Stimulated activated CD4-positive, alpha-beta T cell treated with anti-CD3 and anti-CD28 coated beads, Interleukin-12 subunit alpha, Interleukin-12 subunit beta, amount 100 ng/mL, for 48 hours (primary cell): Measurements from ENCODE around the gene RIMS4.

Experiments
- DNase-seq, 3 donors: peaks; one replicate each; pipeline ENCODE4 v3.0.0-alpha.2; 2020; ENCODE audit warnings: low read depth in 2 of 3, low spot score in 1 of 3

The RIMS4 gene

GRCh38 chr20:44723391-44723790, 87.0 kb downstream of the RIMS4 start:
- DNase-seq, result no peak

GRCh38 chr20:44722990-44723389, 87.4 kb downstream of the RIMS4 start:
- no peak for DNase-seq

- no peak for DNase-seq
Measured at GRCh38 chr20:44721785-44722054, 88.6 kb downstream of the RIMS4 start.

- DNase-seq, result no peak
Measured at GRCh38 chr20:44720997-44721784, 89.2 kb downstream of the RIMS4 start.

GRCh38 chr20:44720621-44720996, 89.7 kb downstream of the RIMS4 start:
- no peak for DNase-seq

- DNase-seq, result no peak
Measured at GRCh38 chr20:44719841-44720240, 90.5 kb downstream of the RIMS4 start.

- DNase-seq, result no peak
Measured at GRCh38 chr20:44717986-44718385, 92.4 kb downstream of the RIMS4 start.

- DNase-seq, result no peak
Measured at GRCh38 chr20:44716309-44717106, 93.8 kb downstream of the RIMS4 start.

- DNase-seq, result no peak
Measured at GRCh38 chr20:44715499-44716308, 94.6 kb downstream of the RIMS4 start.

GRCh38 chr20:44714701-44715498, 95.4 kb downstream of the RIMS4 start, which contains the start of gene CCN5:
CCN5 (plus strand) TSS chr20:44715369; CDS start chr20:44715391, 22 bp downstream.
- DNase-seq, result no peak

- DNase-seq, result no peak
Measured at GRCh38 chr20:44714102-44714700, 96.1 kb downstream of the RIMS4 start.

- DNase-seq, result no peak
Measured at GRCh38 chr20:44711237-44711636, 99.1 kb downstream of the RIMS4 start.

GRCh38 chr20:44709797-44710196, 100.5 kb downstream of the RIMS4 start:
- no peak for DNase-seq

GRCh38 chr20:44709380-44709779, 101.0 kb downstream of the RIMS4 start:
- DNase-seq, result no peak

GRCh38 chr20:44707018-44707579, 103.2 kb downstream of the RIMS4 start:
- DNase-seq, result no peak

- DNase-seq, result no peak
Measured at GRCh38 chr20:44706301-44707017, 103.9 kb downstream of the RIMS4 start.

GRCh38 chr20:44705364-44706094, 104.8 kb downstream of the RIMS4 start:
- no peak for DNase-seq

- no peak for DNase-seq
Measured at GRCh38 chr20:44704551-44704971, 105.8 kb downstream of the RIMS4 start.

- DNase-seq, result no peak
Measured at GRCh38 chr20:44703956-44704488, 106.3 kb downstream of the RIMS4 start.
